ENCODE measurements around the gene ST6GALNAC6. TPM values are rescaled to one million over a fixed set of nuclear protein-coding genes. Genes with fewer than 3 reads are reported as not detected.
A peak's percentile ranks its signal among the peaks of the same experiment; 100 is the strongest.

Gene ST6GALNAC6
- total RNA-seq, 1 experiment from 2014 or later, result 16.5 TPM

DNA sequence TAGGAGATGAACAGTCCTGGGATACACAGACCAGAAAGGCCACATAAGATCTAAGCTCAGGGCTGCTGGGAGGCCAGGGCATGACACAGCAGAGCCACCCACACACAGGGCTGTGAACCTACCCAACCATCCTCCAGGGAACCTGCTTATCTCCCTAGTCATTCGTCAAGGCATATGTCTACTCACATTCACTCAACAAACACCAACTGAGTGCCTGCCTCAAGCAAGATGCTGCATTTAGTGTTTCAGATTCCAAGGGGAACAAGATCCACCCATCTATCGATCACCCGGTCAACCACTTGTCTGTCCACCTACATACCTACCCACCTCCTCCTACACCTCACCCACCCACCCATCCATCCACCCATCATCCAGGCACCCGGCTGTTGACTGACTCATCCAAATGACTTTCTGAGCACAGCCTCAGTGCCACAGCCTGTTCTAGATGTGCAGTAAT lies 36.4 kb upstream of the ST6GALNAC6 start:
- BruUV-seq (replicated peaks), result no TSS peak
- Mint-ChIP-seq H3K27ac (ENCODE audit: low read depth, unreplicated experiment) (peak overlapping the region; percentile 79), H3K27me3 (ENCODE audit: insufficient read depth, unreplicated experiment) (no peaks in the 10 kb centered on the region), H3K4me3 (ENCODE audit: unreplicated experiment) (peak overlapping the region; percentile 82), H3K4me1 (ENCODE audit: insufficient read depth, unreplicated experiment) (peaks cover 29% of the 10 kb centered on the region), H3K36me3 (ENCODE audit: insufficient read depth, unreplicated experiment) (peaks cover 14% of the 10 kb centered on the region), H3K9me3 (ENCODE audit: unreplicated experiment) (no peaks in the 10 kb centered on the region)
- POLR2A ChIA-PET, result interaction anchor here (0.6 kb wide), 1 partner anchor 17 kb away, joined by 3 read pairs; no protein-coding TSS in a partner anchor
- CTCF ChIA-PET, result interaction anchor here (1.9 kb wide), 1 partner anchor 15 kb away, joined by 5 read pairs; no protein-coding TSS in a partner anchor
- no peak for DNase-seq (ENCODE audit: unreplicated experiment)
- TF ChIP-seq, protein P1, sequence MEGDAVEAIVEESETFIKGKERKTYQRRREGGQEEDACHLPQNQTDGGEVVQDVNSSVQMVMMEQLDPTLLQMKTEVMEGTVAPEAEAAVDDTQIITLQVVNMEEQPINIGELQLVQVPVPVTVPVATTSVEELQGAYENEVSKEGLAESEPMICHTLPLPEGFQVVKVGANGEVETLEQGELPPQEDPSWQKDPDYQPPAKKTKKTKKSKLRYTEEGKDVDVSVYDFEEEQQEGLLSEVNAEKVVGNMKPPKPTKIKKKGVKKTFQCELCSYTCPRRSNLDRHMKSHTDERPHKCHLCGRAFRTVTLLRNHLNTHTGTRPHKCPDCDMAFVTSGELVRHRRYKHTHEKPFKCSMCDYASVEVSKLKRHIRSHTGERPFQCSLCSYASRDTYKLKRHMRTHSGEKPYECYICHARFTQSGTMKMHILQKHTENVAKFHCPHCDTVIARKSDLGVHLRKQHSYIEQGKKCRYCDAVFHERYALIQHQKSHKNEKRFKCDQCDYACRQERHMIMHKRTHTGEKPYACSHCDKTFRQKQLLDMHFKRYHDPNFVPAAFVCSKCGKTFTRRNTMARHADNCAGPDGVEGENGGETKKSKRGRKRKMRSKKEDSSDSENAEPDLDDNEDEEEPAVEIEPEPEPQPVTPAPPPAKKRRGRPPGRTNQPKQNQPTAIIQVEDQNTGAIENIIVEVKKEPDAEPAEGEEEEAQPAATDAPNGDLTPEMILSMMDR (IDR thresholded peaks at IDR 0.05; ENCODE audit: unreplicated experiment), result no peak
- intact Hi-C loops (cut with micrococcal nuclease), result no loop called here

DNA sequence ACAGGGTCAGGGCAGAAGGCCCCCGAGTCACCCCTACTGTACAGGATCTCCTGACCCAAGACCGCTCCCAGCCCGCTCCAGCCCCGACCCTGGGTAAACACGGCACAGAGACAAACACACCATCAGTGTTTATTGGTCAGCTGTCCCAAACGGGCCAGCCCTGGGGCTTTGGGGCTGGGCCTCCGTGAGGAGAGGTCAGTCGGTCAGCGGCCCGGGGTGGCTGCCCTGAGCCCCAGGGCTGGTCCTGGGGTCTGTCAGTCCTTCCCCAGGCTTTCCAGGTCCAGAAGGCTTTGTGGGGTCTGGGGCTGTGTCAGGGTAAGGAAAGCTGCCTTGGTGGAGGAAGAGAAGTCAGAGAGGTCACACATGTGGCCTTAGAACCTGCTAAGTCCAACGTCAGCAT lies 35.6 kb upstream of the ST6GALNAC6 start:
- no peak for DNase-seq (ENCODE audit: unreplicated experiment)
- no peaks in the 10 kb centered on the region for H3K9me3 Mint-ChIP-seq (ENCODE audit: unreplicated experiment)
- intact Hi-C loops (cut with micrococcal nuclease), result no loop called here
- H3K4me1 Mint-ChIP-seq (ENCODE audit: insufficient read depth, unreplicated experiment), result peaks cover 29% of the 10 kb centered on the region
- H3K4me3 Mint-ChIP-seq (ENCODE audit: unreplicated experiment), result no peak overlapping the region
- CTCF ChIA-PET, result interaction anchor here (0.8 kb wide), 1 partner anchor 101 kb away, joined by 3 read pairs; no protein-coding TSS in a partner anchor
- TF ChIP-seq, protein P1 (IDR thresholded peaks at IDR 0.05; ENCODE audit: unreplicated experiment), result no peak
- H3K36me3 Mint-ChIP-seq (ENCODE audit: insufficient read depth, unreplicated experiment), result peaks cover 14% of the 10 kb centered on the region
- no TSS peak for BruUV-seq (replicated peaks)
- POLR2A ChIA-PET, result interaction anchor here (0.8 kb wide), 1 partner anchor 14 kb away, joined by 3 read pairs; no protein-coding TSS in a partner anchor
- peak overlapping the region; percentile 79 for H3K27ac Mint-ChIP-seq (ENCODE audit: low read depth, unreplicated experiment)
- no peaks in the 10 kb centered on the region for H3K27me3 Mint-ChIP-seq (ENCODE audit: insufficient read depth, unreplicated experiment)

DNA sequence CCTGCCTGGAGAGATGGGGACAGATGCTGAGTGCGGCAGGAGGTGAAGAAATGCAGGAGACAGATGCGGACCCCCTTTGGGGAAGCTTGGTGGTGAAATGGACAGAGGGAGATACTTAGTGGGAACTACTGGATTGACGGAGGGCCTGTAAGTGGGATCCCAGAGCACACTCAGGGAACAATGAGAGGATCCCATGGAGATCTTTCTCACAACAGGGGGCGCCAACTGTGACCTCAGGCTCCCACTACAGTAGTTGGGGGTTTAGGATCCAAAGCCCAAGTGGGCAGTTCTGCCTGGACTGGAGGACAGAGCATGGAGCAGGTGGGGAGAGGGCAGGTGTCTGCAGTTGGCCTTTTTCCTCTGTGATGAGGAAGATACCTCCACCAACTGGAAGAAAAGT lies 34.8 kb upstream of the ST6GALNAC6 start:
- TF ChIP-seq, protein P1 (IDR thresholded peaks at IDR 0.05; ENCODE audit: unreplicated experiment), result no peak
- Mint-ChIP-seq H3K4me1 (ENCODE audit: insufficient read depth, unreplicated experiment) (peaks cover 29% of the 10 kb centered on the region), H3K27me3 (ENCODE audit: insufficient read depth, unreplicated experiment) (no peaks in the 10 kb centered on the region), H3K27ac (ENCODE audit: low read depth, unreplicated experiment) (no peak overlapping the region), H3K4me3 (ENCODE audit: unreplicated experiment) (peak overlapping the region; percentile 31), H3K36me3 (ENCODE audit: insufficient read depth, unreplicated experiment) (peaks cover 14% of the 10 kb centered on the region), H3K9me3 (ENCODE audit: unreplicated experiment) (no peaks in the 10 kb centered on the region)
- ChIA-PET CTCF (interaction anchor here (0.6 to 1.3 kb wide), 4 partner anchors 10 to 153 kb away, joined by 3 to 4 read pairs (median 3); no protein-coding TSS in a partner anchor), POLR2A (interaction anchor here (0.8 kb wide), 1 partner anchor 13 kb away, joined by 3 read pairs; no protein-coding TSS in a partner anchor)
- DNase-seq (ENCODE audit: unreplicated experiment), result no peak
- intact Hi-C loops (cut with micrococcal nuclease), result no loop called here
- no TSS peak for BruUV-seq (replicated peaks)

DNA sequence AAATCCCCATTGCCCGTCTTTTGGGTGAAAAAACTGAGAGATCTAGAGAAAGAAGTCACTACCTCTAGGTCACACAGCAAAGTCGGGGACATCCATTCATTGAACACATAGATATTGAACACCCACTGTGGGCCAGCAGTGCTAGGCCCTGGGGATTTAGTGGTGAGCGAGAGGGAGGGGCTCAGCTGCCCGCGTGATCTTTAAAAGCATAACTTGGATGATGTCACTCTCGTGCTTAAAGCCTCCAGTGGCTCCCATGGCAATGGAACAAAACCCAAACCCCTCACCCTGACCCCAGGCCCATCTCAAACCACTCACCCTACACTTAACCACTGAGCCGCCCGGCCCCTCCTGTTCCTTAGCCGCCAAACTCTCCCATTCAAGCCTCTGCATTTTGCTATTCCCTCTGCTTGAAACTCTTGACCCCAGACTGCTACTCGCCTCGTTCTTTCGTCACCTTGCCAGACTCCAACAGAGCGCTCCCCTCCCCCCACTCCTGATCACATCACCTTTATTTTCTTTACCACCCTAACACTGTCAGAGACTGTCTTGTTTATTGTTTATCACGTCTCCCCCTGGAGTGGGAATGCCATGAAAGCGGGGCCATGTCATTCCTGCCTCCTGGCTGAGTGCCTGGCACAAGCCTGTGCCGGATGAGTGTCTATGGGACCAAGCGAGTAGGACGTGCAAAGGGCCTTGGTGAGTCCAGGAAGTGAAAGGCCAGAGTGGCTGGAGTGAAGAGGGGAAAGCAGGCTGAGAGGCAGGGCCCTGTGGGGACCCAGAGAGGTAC lies 31.9 kb upstream of the ST6GALNAC6 start:
- Mint-ChIP-seq H3K4me3 (ENCODE audit: unreplicated experiment) (peak overlapping the region; percentile 51), H3K36me3 (ENCODE audit: insufficient read depth, unreplicated experiment) (no peaks in the 10 kb centered on the region), H3K4me1 (ENCODE audit: insufficient read depth, unreplicated experiment) (peaks cover 23% of the 10 kb centered on the region), H3K9me3 (ENCODE audit: unreplicated experiment) (no peaks in the 10 kb centered on the region), H3K27ac (ENCODE audit: low read depth, unreplicated experiment) (no peak overlapping the region), H3K27me3 (ENCODE audit: insufficient read depth, unreplicated experiment) (no peaks in the 10 kb centered on the region)
- CTCF ChIA-PET, result no interaction called here
- POLR2A ChIA-PET, result interaction anchor here (1.1 to 1.9 kb wide), 3 partner anchors 9 to 197 kb away, joined by 3 to 8 read pairs (median 3); partner anchors contain the start of gene TOR2A
- no TSS peak for BruUV-seq (replicated peaks)
- intact Hi-C loops (cut with micrococcal nuclease), result no loop called here
- DNase-seq (ENCODE audit: unreplicated experiment), result peak; percentile 58
- TF ChIP-seq, protein P1 (IDR thresholded peaks at IDR 0.05; ENCODE audit: unreplicated experiment), result no peak

Data from MCF 10A (cell line).